Vagina (tissue), 2 donors: ENCODE measurements around the gene CYBB.

ENCODE experiments used
- CTCF ChIP-seq, 3 experiments: fragments of 450-650 bp in 2 of 3; fragments of 200-600 bp in 1 of 3; sonication (generic) in 1 of 3; IDR thresholded peaks; one replicate each; pipeline ENCODE4 v1.5.1; 2017 to 2019; ENCODE audit warnings: antibody characterized with exemption in 3 of 3, mild to moderate bottlenecking in 2 of 3, moderate library complexity in 2 of 3
- POLR2A ChIP-seq, 2 donors: fragments of 450-650 bp; IDR thresholded peaks; one replicate each; pipeline ENCODE4 v1.6.1; 2017; ENCODE audit warnings: antibody characterized with exemption in 2 of 2, mild to moderate bottlenecking in 2 of 2, moderate library complexity in 2 of 2
- POLR2AphosphoS5 ChIP-seq, 2 donors: sonication (generic); formaldehyde crosslinking; IDR thresholded peaks; one replicate each; pipeline ENCODE4 v1.9.0; 2017; ENCODE audit warnings: antibody characterized with exemption in 2 of 2, mild to moderate bottlenecking in 2 of 2, low read depth in 1 of 2; ENCODE audit not compliant: insufficient read depth in 1 of 2

- TF ChIP-seq CTCF (IDR thresholded peaks at IDR 0.05) (no peak), POLR2A (IDR thresholded peaks at IDR 0.05) (no peak), POLR2AphosphoS5 (IDR thresholded peaks at IDR 0.05; ENCODE audit: insufficient read depth in 1 of 2, low read depth in 1 of 2) (no peak)
Observed at GRCh38 chrX:37767430-37767829, 12.4 kb upstream of the CYBB start.
